GM12878 (cell line): ENCODE measurements around the gene AMPD3. TPM values are rescaled to one million over a fixed set of nuclear protein-coding genes. Genes with fewer than 3 reads are reported as not detected.

Experiments
- ATAC-seq: fragments of 200-7000 bp; cut with Tn5 transposase; 3 replicates; pipeline ENCODE4 v1.9.1; 2020; ENCODE audit warnings: mild to moderate bottlenecking, moderate library complexity
- BruUV-seq: library from RNA; stranded (reverse); fragments of 400-500 nt; replicated peaks from 2 replicates; lab custom pipeline; 2021; lab: Mats Ljungman, UMichigan
- CTCF ChIA-PET: fragments of 300-600 bp; sonication (Branson Sonifier 250); formaldehyde crosslinking; extraction: SDS; loops from one replicate; lab custom pipeline; 2021; ENCODE audit warnings: inconsistent platforms; lab: Yijun Ruan, JAX
- POLR2A ChIA-PET: fragments of 350-600 bp; formaldehyde crosslinking; extraction: SDS; loops from one replicate; lab custom pipeline; 2021; ENCODE audit warnings: inconsistent platforms; lab: Charles Lee
- RAD21 ChIA-PET: fragments of 300-600 bp; sonication (Branson Sonifier 250); formaldehyde crosslinking; loops from one replicate; lab custom pipeline; 2023; ENCODE audit warnings: antibody characterized with exemption; ENCODE audit not compliant: unreplicated experiment; lab: Charles Lee
- SMC1A ChIA-PET: fragments of 300-600 bp; sonication (Branson Sonifier 250); formaldehyde crosslinking; loops from one replicate; lab custom pipeline; 2023; ENCODE audit not compliant: unreplicated experiment, uncharacterized antibody; lab: Charles Lee
- DNase-seq: peaks from one replicate; pipeline ENCODE4 v3.0.0-alpha.2; 2011; ENCODE audit warnings: low read depth, low spot score
- FAIRE-seq: peaks from 3 replicates; lab custom pipeline; 2011; peaks lifted over from hg19 to GRCh38; lab: Jason Lieb, UNC
- H2AFZ ChIP-seq: 2 replicates; pipeline ENCODE4 v1.6.0; 2011; ENCODE audit warnings: low read depth, low read length, control low read depth; ENCODE audit not compliant: control insufficient read depth
- H3K27ac ChIP-seq: 2 replicates; pipeline ENCODE4 v1.5.1; 2011; ENCODE audit warnings: control low read depth; ENCODE audit not compliant: control insufficient read depth, insufficient read depth
- H3K27me3 ChIP-seq, 2 experiments: replicated peaks in 1 of 2; 2 replicates each; pipeline versions ENCODE4 v1.6.0 to v1.6.1; 2011; ENCODE audit warnings: low read length in 1 of 2; ENCODE audit not compliant: control insufficient read depth in 2 of 2, insufficient read depth in 2 of 2
- H3K36me3 ChIP-seq, 2 experiments: 2 replicates each; pipeline ENCODE4 v1.5.1; 2011; ENCODE audit warnings: low read length in 1 of 2; ENCODE audit not compliant: control insufficient read depth in 2 of 2, insufficient read depth in 2 of 2
- H3K4me1 ChIP-seq: 2 replicates; pipeline ENCODE4 v1.6.1; 2011; ENCODE audit warnings: mild to moderate bottlenecking, low read length, moderate library complexity, mixed read lengths; ENCODE audit not compliant: control insufficient read depth, insufficient read depth
- H3K4me2 ChIP-seq: 2 replicates; pipeline ENCODE4 v1.6.0; 2011; ENCODE audit warnings: control low read depth; ENCODE audit not compliant: control insufficient read depth, insufficient read depth
- H3K4me3 ChIP-seq: fragments of 200-600 bp; sonication (generic); 2 replicates; pipeline ENCODE4 v1.5.1; 2016
- H3K79me2 ChIP-seq: 2 replicates; pipeline ENCODE4 v1.6.0; 2011; ENCODE audit warnings: low read length; ENCODE audit not compliant: control insufficient read depth, insufficient read depth
- H3K9ac ChIP-seq: 2 replicates; pipeline ENCODE4 v1.8.0; 2011; ENCODE audit warnings: low read length, control low read depth, mixed read lengths; ENCODE audit not compliant: control insufficient read depth, insufficient read depth
- H3K9me3 ChIP-seq: replicated peaks from 3 replicates; pipeline ENCODE4 v1.5.1; 2011; ENCODE audit warnings: mild to moderate bottlenecking, low read length; ENCODE audit not compliant: control insufficient read depth, insufficient read depth
- H4K20me1 ChIP-seq: 2 replicates; pipeline ENCODE4 v1.6.0; 2011; ENCODE audit not compliant: control insufficient read depth, insufficient read depth
- CBX5 ChIP-seq: sonication (generic); IDR thresholded peaks from 2 replicates; pipeline ENCODE4 v1.6.1; 2016; ENCODE audit warnings: low read depth, moderate library complexity, mild to moderate bottlenecking, inconsistent platforms
- CHD2 ChIP-seq: IDR thresholded peaks from 2 replicates; pipeline ENCODE4 v1.6.1; 2011; ENCODE audit warnings: low read depth, low read length, improper control_type of control experiment, borderline replicate concordance
- ELK1 ChIP-seq: IDR thresholded peaks from 2 replicates; pipeline ENCODE4 v1.6.1; 2012; ENCODE audit warnings: low read depth, low read length, improper control_type of control experiment
- IRF4 ChIP-seq: IDR thresholded peaks from 2 replicates; pipeline ENCODE4 v1.6.1; 2011; ENCODE audit warnings: low read depth, low read length
- KDM1A ChIP-seq: fragments of 200-600 bp; sonication (generic); IDR thresholded peaks from 2 replicates; pipeline ENCODE4 v1.6.1; 2016; ENCODE audit warnings: borderline replicate concordance
- NKRF ChIP-seq: fragments of 450-650 bp; conservative IDR thresholded peaks from 2 replicates; pipeline ENCODE4 v1.6.1; 2017; ENCODE audit warnings: mild to moderate bottlenecking, moderate library complexity
- PAX5 ChIP-seq: IDR thresholded peaks from 2 replicates; pipeline ENCODE4 v1.6.1; 2011; ENCODE audit warnings: low read depth, low read length, borderline replicate concordance
- SMC3 ChIP-seq: IDR thresholded peaks from 2 replicates; pipeline ENCODE4 v1.6.1; 2011; ENCODE audit warnings: low read length, improper control_type of control experiment, borderline replicate concordance
- SP1 ChIP-seq: IDR thresholded peaks from one replicate; pipeline ENCODE4 v1.6.1; 2011; ENCODE audit warnings: low read depth, low read length
- STAT1 ChIP-seq: fragments of 450-650 bp; conservative IDR thresholded peaks from 2 replicates; pipeline ENCODE4 v1.6.1; 2014; ENCODE audit warnings: antibody characterized with exemption, mild to moderate bottlenecking
- SUZ12 ChIP-seq: fragments of 200-600 bp; sonication (generic); IDR thresholded peaks from one replicate; pipeline ENCODE4 v1.6.1; 2018; ENCODE audit warnings: antibody characterized with exemption, mild to moderate bottlenecking; ENCODE audit not compliant: unreplicated experiment
- ZSCAN29 ChIP-seq: fragments of 450-650 bp; IDR thresholded peaks from 2 replicates; pipeline ENCODE4 v1.6.1; 2017; ENCODE audit warnings: mild to moderate bottlenecking, moderate library complexity
- WGBS: methylation state at CpG from one replicate; pipeline ENCODE4 v1.1.6; 2016; ENCODE audit warnings: low lambda C conversion rate; ENCODE audit not compliant: insufficient replicate concordance, insufficient coverage; ENCODE audit errors: missing lambda C conversion rate; 5-methylcytosine and 5-hydroxymethylcytosine counted together
- in situ Hi-C: fragments of 300-500 bp; cut with MboI; formaldehyde crosslinking; loops from 9 replicates; pipeline ENCODE4 v1.14.3; 2018; ENCODE audit warnings: mixed read lengths
- intact Hi-C: fragments of 100-400 bp; cut with micrococcal nuclease; formaldehyde crosslinking; loops from one replicate; pipeline ENCODE4 v1.14.2; 2022; ENCODE audit not compliant: unreplicated experiment
- polyA plus RNA-seq, 11 experiments: library from polyadenylated mRNA; depleted of rRNA in 4 of 11; unstranded in 6 of 11; stranded (reverse) in 5 of 11; fragments of >200 nt; fragmentation: Nextera tagmentation in 4 of 11; fragmentation: Illumina TruSeq in 1 of 11; extraction: Ambion mirVana in 4 of 11; extraction: Trizol in 1 of 11; gene quantifications; 1 replicate in 1 of 11; 2 replicates in 10 of 11; pipeline versions ENCODE4 v1.2.1 to v1.2.3, GENCODE V29; 2011 to 2016; ENCODE audit warnings: inconsistent platforms in 2 of 11, missing spikeins in 2 of 11, low read depth in 1 of 11
- total RNA-seq, 4 experiments: library from RNA; depleted of rRNA in 3 of 4; stranded (reverse); fragments of >200 nt in 3 of 4; fragmentation: Illumina TruSeq in 1 of 4; extraction: Trizol in 1 of 4; gene quantifications; 2 replicates each; pipeline versions ENCODE4 v1.2.1 to v1.2.3, GENCODE V29; 2013 to 2021
- TF ChIP-seq, protein P1 (sequence below): fragments of 450-650 bp; IDR thresholded peaks from 2 replicates; pipeline ENCODE4 v1.6.1; 2017; ENCODE audit warnings: borderline replicate concordance

The AMPD3 gene
- total and polyA plus RNA-seq, 10 of the 15 experiments (the other 5 are each of a cell fraction or from before 2014, with no cell fraction given), result 5.6 to 28.6 (median 15.9) TPM

DNA sequence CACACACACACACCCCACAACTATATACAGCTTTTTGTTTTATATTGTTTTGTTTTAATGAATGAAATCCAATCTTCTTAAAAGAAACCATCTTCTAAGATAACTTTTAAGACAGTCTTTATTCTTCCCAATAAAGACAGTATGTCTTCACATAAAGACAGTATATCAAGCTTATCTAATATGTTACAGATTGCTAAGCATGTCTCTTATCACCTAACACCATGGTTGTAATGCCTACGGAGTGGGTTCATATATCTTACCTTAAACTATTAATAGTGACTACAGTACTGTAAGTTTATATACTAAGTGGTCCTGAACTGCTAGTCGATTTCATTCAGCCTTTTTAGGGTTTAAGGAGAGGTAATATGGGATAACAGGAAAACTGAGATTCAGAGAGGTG, 77.5 kb downstream of the AMPD3 start:
- TF ChIP-seq KDM1A (no peak), CBX5 (no peak), CHD2 (no peak), PAX5 (no peak), SMC3 (no peak), SUZ12 (no peak), IRF4 (no peak), STAT1 (no peak), ELK1 (no peak), NKRF (no peak), ZSCAN29 (no peak), SP1 (no peak)
- TF ChIP-seq, protein P1, sequence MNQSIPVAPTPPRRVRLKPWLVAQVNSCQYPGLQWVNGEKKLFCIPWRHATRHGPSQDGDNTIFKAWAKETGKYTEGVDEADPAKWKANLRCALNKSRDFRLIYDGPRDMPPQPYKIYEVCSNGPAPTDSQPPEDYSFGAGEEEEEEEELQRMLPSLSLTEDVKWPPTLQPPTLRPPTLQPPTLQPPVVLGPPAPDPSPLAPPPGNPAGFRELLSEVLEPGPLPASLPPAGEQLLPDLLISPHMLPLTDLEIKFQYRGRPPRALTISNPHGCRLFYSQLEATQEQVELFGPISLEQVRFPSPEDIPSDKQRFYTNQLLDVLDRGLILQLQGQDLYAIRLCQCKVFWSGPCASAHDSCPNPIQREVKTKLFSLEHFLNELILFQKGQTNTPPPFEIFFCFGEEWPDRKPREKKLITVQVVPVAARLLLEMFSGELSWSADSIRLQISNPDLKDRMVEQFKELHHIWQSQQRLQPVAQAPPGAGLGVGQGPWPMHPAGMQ, result no peak
- peaks cover 2% of the 10 kb centered on the region; the same call in 1 of the 2 replicates for H3K4me1 ChIP-seq
- no peaks in the 10 kb centered on the region; the same call in 1 of the 2 replicates for H4K20me1 ChIP-seq
- H3K79me2 ChIP-seq, result no peaks in the 10 kb centered on the region
- CTCF ChIA-PET, result interaction anchor here (1.6 to 3.4 kb wide), 3 partner anchors 8 to 16 kb away, joined by 3 to 29 read pairs (median 10); partner anchors contain the start of gene RNF141
- SMC1A ChIA-PET, result interaction anchor here (1.4 to 2.8 kb wide), 4 partner anchors 10 to 42 kb away, joined by 3 to 9 read pairs (median 4); no protein-coding TSS in a partner anchor
- ATAC-seq (no peak), FAIRE-seq (no peak), DNase-seq (no peak)
- no peaks in the 10 kb centered on the region; a peak in 1 of 4 replicates for H3K27me3 ChIP-seq
- H3K4me3 ChIP-seq, result no peak overlapping the region
- RAD21 ChIA-PET, result interaction anchor here (1.5 kb wide), 1 partner anchor 9 kb away, joined by 5 read pairs; the partner anchor contains the start of gene RNF141
- POLR2A ChIA-PET, result no interaction called here
- no peaks in the 10 kb centered on the region for H3K9me3 ChIP-seq
- no TSS peak for BruUV-seq
- no peak overlapping the region for H2AFZ ChIP-seq
- no peak overlapping the region for H3K9ac ChIP-seq
- no peaks in the 10 kb centered on the region; a peak in 1 of 4 replicates for H3K36me3 ChIP-seq
- H3K27ac ChIP-seq, result no peak overlapping the region
- in situ Hi-C loops, result no loop called here
- 71% methylated on average over 2 of the region's 2 CpGs for WGBS
- intact Hi-C loops, result no loop called here
- no peak overlapping the region for H3K4me2 ChIP-seq
